GM12872 (cell line): Measurements from ENCODE around the gene TMEM169.
A peak's percentile ranks its signal among the peaks of the same experiment; 100 is the strongest.

Experiments
- CTCF ChIP-seq: IDR thresholded peaks from 3 replicates; pipeline ENCODE4 v1.5.1; 2011; ENCODE audit warnings: low read depth, mild to moderate bottlenecking, low read length, moderate library complexity; ENCODE audit not compliant: insufficient read depth

TMEM169 gene

GRCh38 chr2:216108310-216108966 is 26.7 kb downstream of the TMEM169 start:
- no peak for TF ChIP-seq CTCF

GRCh38 chr2:216108967-216109921 is 27.5 kb downstream of the TMEM169 start, which contains the start of gene XRCC5:
TSS of gene XRCC5 (plus strand) at chr2:216109348. CDS start at chr2:216109437, 89 bp downstream.
- TF ChIP-seq CTCF = no peak

- TF ChIP-seq CTCF = peak; percentile 62
Observed at GRCh38 chr2:216109962-216110614, 28.4 kb downstream of the TMEM169 start.

- no peak for TF ChIP-seq CTCF
Observed at GRCh38 chr2:216110620-216111019, 28.9 kb downstream of the TMEM169 start.

- TF ChIP-seq CTCF = no peak
Observed at GRCh38 chr2:216111122-216111521, 29.4 kb downstream of the TMEM169 start.

- TF ChIP-seq CTCF = no peak
Observed at GRCh38 chr2:216112926-216113325, 31.2 kb downstream of the TMEM169 start.

GRCh38 chr2:216113572-216113971 is 31.9 kb downstream of the TMEM169 start:
- no peak for TF ChIP-seq CTCF
